Ecto neural progenitor cell (in vitro differentiated cells): Measurements from ENCODE around the gene ABCA2.
A peak's percentile ranks its signal among the peaks of the same experiment; 100 is the strongest.
"Not testable (repeated sequence)": the region's sequence is repeated elsewhere in the genome, so short reads cannot be mapped to it uniquely, and the experiment has no call there.

Experiments used
- DNase-seq: peaks from one replicate; pipeline ENCODE4 v3.0.0-alpha.2; 2018; ENCODE audit warnings: low spot score

Gene ABCA2

DNA sequence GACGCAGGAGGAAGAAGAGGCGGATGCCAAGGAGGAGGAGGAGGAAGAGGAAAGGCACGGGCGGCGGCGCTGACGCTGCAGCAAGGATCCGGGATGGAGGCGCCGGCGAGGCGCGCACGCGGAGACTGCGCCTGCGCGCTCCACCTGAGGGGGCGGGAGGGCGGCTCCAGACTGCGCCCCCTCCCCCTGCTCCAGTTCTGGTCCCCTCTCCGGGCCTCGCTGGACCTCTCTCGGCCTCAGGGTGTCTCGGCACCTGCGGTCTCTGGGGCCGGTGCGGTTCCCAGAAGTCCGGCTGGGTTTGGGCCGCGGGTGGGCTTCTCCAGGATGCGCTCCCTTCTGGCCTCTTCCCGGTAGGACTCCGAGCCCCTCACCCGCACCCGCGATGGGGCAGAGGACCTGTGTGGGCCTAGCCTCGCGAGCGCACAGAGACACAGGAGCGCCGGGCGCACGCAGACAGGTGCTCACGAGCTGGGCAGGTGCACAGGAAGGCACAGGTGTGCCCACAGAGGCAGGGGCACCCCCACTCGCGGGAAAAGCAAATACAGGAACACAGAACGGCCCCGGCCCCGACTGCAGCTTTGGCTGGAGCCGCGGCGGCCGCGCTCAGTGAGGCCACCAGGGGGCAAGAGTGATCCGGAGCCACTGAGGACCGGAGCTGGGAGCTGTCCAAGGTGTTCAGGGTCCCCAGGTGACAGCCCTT, 18.2 kb upstream of the ABCA2 start, which contains the start of gene NPDC1:
Gene NPDC1, minus strand, starts transcription at position 90 of the 700 bp plus-strand sequence. CDS start 188 bp downstream, outside the sequence.
- DNase-seq, result peak; percentile 93

GRCh38 chr9:137045294-137046087, 17.5 kb upstream of the ABCA2 start:
- no peak for DNase-seq

- no peak for DNase-seq
These were observed 16.6 kb upstream of the ABCA2 start for GRCh38 chr9:137044502-137045177.

DNA sequence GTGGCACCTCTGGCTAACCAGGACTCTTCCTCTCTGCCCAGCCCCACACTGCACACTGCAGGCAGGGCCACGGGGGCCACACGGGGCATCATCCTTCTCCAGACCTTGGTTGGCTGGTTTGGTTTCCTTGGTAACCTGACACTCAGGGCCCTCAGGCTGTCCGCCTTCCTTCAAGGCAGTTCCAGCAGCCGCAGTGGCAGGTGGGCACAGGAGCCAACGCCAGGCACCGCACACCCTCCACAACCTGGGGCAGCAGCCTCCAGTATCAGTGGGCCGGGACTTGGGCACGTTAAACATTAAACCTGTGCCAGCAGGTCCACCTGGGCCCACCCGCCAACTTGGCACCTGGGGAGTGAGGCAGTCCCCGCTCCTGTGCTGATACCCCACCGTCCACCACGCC, 16.0 kb upstream of the ABCA2 start:
- DNase-seq, result no peak

DNA sequence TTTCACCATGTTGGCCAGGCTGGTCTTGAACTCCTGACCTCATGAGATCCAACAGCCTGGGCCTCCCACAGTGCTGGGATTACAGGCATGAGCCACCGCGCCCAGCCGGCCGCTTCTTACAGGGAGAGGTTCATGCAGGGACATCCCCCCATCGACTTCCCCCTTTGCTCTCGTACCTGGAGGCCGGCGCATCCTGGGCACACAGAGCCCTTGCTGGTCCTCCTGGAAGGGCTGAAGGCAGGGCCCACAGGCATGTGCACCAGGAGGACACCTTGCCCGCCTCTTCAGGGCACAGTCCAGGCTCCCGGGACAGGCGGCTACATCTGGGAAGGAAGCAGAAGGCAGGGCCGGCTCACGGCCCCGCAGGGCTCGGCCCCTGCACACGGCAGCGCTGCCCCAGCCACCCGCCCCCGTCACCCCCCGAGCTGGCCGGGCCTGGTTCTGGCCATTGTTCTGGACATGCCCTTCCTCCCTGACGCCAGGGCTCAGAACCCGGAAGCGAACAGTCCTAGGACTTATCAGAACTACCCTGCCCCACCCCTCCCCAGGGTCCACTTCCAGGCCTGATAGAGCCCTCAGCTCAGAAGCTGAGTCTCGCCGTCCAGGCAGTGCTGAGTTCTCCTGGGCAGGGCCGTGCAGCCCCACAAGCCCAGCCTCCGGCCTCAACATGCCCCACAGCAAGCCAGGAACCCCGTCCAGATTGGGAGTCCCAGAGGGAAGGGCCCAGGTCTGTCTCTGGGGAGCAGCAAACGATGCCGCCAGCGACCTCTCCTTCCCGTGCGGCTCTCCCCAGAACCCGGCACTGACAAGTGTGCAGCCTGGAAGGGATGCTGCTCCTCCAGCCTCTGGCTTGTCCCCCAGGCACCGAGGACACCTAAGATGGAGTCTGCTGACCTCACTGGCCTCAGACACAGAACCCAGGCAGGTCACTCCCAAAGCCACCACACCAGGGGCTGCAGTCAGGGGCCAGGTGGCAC, 15.0 kb upstream of the ABCA2 start:
- DNase-seq, result no peak

DNA sequence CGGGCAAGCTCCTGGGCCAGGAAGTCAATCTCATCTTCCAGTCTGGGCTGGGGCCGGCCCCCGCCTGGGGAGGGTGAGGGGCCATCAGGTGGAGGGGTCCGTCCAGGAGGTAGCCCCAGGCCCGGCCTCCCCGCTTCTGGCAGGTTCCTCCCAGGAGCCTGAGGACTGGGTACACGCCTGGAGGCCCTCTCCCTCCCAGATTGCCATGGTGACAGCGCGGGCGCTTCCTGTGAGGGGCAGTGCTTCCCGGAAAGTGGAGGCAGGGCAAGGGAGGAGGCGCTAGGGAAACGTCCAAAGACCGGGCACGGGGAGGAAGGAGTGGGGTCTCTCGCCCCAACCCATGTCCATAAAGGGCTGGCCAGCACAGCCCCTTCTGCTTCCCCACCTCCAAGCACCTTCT, 13.1 kb upstream of the ABCA2 start:
- DNase-seq, result no peak

DNA sequence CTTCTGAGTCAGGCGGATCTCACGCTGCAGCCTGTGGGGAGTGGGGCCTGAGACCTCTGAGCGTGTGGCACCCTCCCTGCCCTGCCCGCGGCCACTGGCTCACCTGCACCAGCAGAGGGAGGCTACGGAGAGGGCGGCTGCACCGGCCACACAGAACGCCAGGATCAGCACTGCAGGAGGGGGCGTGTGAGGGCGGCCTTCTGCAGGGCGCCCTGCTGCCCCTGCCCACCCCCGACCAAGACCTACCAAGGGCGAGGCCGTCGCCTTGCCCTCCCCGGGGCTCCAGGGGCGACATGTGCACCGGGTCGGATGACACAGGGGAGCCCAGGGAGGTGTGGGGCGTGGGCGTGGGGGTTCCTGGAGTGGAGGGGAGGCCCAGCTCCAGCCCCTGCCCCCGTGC, 12.5 kb upstream of the ABCA2 start:
- DNase-seq, result no peak

DNA sequence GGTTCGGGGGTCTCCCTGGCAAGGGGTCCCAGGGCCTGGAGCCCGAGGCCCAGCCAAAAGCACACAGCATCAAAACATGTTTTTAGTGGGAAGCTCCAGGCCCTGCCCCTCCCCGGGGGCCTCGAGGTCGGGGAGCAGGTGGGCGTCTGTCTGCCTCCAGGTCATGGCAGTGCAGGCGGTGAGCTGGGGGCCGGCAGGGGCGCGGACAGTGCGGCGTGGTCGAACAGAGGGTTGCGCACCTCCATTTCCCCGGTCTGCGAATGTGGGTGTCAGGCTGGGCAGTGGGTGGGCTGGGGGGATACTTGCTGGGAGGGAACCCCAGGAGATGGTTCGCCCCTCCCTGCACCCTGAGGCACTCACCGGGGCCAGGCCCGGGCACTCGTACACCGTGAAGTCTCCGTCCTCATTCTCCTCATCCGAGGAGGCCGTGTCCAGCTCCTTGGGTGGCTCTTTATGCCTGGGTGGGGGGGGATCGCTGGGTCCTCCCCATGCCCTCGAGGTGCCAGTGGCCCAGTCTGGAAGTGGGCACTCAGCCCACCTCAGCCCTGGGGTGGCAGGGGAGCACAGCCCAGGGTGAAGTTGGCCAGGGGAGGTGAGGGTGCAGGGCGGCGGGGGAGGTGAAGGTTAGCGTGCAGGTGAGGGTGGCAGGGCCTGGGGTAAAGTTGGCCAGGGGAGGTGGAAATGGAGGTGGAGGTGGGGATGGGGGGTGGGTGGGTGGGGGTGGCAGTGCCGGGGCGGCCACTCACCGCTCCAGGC, 11.8 kb upstream of the ABCA2 start:
- no peak for DNase-seq

GRCh38 chr9:137038916-137039315, 10.9 kb upstream of the ABCA2 start:
- DNase-seq, result no peak

DNA sequence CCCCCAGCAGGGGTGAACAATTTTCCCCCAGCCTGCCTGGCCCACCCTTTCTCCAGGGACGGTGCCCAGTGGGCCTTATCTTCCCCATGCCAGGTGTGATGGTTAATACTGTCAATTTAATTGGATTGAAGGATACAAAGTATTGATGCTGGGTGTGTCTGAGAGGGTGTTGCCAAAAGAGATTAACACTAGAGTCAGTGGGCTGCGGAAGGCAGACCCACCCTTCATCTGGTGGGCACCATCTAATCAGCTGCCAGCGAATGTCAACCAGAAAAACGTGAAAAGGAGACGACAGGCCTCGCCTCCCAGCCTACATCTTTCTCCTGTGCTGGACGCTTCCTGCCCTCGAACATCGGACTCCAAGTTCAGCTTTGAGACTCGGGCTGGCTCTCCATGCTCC, 9.4 kb upstream of the ABCA2 start:
- no peak for DNase-seq

DNA sequence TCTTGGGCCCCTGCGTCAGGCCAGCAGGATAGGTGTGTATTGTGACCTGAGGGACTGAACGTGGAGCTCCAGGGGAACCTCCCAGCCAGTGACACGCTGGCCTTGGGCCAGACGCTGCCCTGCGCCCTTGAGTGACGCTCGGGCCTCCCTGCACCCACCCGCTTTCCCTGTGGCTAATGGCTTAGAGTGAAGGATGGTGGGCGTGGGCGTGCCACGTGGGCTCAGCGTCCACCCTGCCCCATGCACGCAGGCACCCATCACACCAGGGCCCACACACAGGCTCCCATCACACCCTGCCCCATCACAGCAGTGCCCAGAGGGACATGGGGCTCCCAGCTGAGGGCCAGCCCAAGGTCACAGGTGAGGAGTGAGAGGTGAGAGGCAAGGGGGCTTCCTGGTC, 9.0 kb upstream of the ABCA2 start:
- DNase-seq, result no peak

- DNase-seq, result no peak
These were observed 7.9 kb upstream of the ABCA2 start for GRCh38 chr9:137035937-137036336.

DNA sequence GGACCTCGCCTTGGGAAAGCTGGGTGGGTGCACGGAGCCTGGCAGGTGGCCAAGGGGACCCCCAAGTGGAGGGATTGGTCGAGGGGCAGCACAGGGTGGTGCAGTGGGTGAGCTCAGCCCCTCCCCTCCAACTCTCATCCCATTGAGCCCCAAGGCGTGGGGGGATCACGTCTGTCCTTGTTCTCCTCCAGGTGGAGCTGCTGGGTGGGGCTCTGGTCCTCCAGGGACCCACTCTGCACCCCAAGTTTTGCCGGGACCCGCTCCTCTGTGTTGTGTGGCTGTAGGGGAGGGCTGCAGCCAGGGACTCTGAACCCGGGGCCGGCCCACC, 7.4 kb upstream of the ABCA2 start:
- peak; percentile 62 for DNase-seq

GRCh38 chr9:137034709-137035506, 6.9 kb upstream of the ABCA2 start:
- DNase-seq, result peak; percentile 90

GRCh38 chr9:137034039-137034708, 6.1 kb upstream of the ABCA2 start:
- DNase-seq, result no peak

- DNase-seq, result not testable (repeated sequence)
These were observed 5.4 kb upstream of the ABCA2 start for GRCh38 chr9:137033481-137033880.

- no peak for DNase-seq
These were observed 4.8 kb upstream of the ABCA2 start for GRCh38 chr9:137032858-137033257.

DNA sequence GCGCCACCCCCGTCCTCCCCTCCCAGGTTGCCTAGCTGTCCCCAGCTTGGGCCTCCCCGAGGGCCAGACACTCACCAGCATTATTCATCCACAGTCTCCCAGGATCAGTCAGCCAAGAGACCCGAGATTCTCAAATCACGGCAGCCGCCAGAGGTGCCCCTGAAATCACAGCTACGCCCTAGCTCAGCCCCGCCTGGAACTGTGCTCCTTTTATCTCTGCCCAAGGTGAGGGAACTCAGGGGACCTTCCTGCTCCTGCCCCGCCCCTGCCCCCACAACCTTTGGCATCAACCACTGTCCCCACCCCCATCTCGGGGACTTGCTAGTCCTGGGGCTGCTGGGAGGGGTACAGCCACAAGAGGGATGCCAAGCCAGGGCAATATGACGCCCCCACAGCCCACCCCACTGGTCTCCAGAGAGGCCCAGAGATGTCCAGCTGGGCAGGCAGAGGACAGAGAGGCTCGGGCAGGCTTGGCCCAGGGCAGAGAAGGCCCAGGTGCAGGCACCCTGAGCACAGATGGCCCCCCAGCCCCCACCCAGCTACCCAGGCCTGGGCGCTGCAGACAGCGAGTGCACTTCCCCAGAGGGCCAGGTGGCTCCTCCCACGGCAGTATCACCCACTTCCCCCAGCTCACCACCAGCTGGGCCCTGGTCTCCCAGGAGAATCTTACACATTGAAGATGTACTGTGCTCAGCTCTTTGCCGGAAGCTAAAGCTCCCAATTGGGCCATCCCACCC, 4.0 kb upstream of the ABCA2 start, which contains the start of gene FUT7:
Gene FUT7, minus strand, starts transcription at position 185 of the 737 bp plus-strand sequence. Its CDS starts 97 bp downstream, at position 88.
- no peak for DNase-seq
